Psoas muscle (tissue), 8 donors: Measurements from ENCODE around the gene VCL. TPM values are rescaled to one million over a fixed set of nuclear protein-coding genes. Genes with fewer than 3 reads are reported as not detected.

Source experiments
- ATAC-seq, 4 donors: fragments of 200-7000 bp; cut with Tn5 transposase; one replicate each; pipeline ENCODE4 v1.9.1; 2020; ENCODE audit warnings: moderate library complexity in 3 of 4, mild to moderate bottlenecking in 2 of 4
- DNase-seq, 2 donors: peaks; one replicate each; pipeline ENCODE4 v3.0.0-alpha.2; 2020
- H3K27ac ChIP-seq: fragments of 200-600 bp; one replicate; pipeline ENCODE4 v1.8.0; 2022
- H3K27me3 ChIP-seq, 3 donors: fragments of 200-600 bp in 1 of 3; one replicate each; pipeline versions ENCODE4 v1.6.1 to v1.8.0; 2013 to 2022; ENCODE audit warnings: low read length in 2 of 3, mild to moderate bottlenecking in 2 of 3, moderate library complexity in 1 of 3; ENCODE audit not compliant: insufficient read depth in 3 of 3
- H3K36me3 ChIP-seq, 2 donors: fragments of 200-600 bp in 1 of 2; one replicate each; pipeline versions ENCODE4 v1.6.1 to v1.8.0; 2013 to 2022; ENCODE audit warnings: low read depth in 1 of 2, mild to moderate bottlenecking in 1 of 2, moderate library complexity in 1 of 2; ENCODE audit not compliant: insufficient read depth in 1 of 2
- H3K4me1 ChIP-seq: fragments of 200-600 bp; one replicate; pipeline ENCODE4 v1.8.0; 2022
- H3K4me3 ChIP-seq: fragments of 200-600 bp; one replicate; pipeline ENCODE4 v1.8.0; 2022; ENCODE audit warnings: mild to moderate bottlenecking
- H3K9me3 ChIP-seq: fragments of 200-600 bp; one replicate; pipeline ENCODE4 v1.8.0; 2022
- WGBS, 3 donors: extraction: QIAGEN DNeasy Blood & Tissue Kit; methylation state at CpG; one replicate each; pipeline versions ENCODE4 v1.1.6 to v1.1.7; 2013; 5-methylcytosine and 5-hydroxymethylcytosine counted together
- intact Hi-C, 2 donors: fragments of 100-400 bp; cut with DNase I; formaldehyde crosslinking; loops; one replicate each; pipeline versions ENCODE4 v1.11.0 to v1.14.2; 2022
- polyA plus RNA-seq, 3 donors: library from polyadenylated mRNA; stranded (reverse); fragments of 200-250 nt; gene quantifications; one replicate each; pipeline ENCODE4 v1.2.3, GENCODE V29; 2013
- total RNA-seq, 4 donors: library from RNA; stranded (reverse); fragmentation: NEBNext Ultra II Directional in 2 of 4; extraction: Animal tissue kit (Norgen Biotek cat#: 25700) in 2 of 4; gene quantifications; one replicate each; pipeline versions ENCODE4 v1.2.1 to v1.2.4, GENCODE V29; 2021 to 2023
- TF ChIP-seq, protein P1 (sequence below): fragments of 200-600 bp; IDR thresholded peaks from one replicate; pipeline ENCODE4 v1.8.0; 2022; ENCODE audit warnings: antibody characterized with exemption
- donor health status: healthy with polysubstance abuse.
- donor health status: DM: no; HTN: no; CAD: no; lungs with moderate emphysema.
- donor health status: Bipolar disorder and iron deficiency.
- donor health status: healthy.
- donor health status: DM: yes; HTN: yes; CAD: no.
- donor health status: DM: no; HTN: no; CAD: no.
- donor health status: DM: no; HTN: no; CAD: no.
- donor health status: DM: yes; HTN: yes; CAD: no.

Gene VCL
- total and polyA plus RNA-seq, 7 donors: 54.5 to 426 (median 93.2) TPM

DNA sequence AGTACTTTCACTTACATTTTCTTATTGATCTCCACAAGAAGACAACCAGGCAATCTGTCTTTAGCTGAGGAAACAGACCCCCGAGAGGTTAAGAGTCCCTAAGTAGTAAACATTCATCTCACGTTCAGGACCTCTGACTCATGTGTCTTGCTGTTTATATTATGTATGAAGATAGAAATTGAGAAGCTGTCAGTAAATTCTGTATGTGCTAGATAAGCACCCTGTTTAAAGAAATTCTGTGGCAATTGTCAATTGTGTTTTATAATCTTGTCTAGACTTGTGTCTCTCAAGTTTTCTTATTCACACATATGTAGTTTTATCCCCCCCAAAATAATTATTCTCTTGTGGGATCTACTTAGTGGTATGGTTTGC, 167.6 kb downstream of the VCL start:
- H3K4me1 ChIP-seq: peaks cover 15% of the 10 kb centered on the region
- WGBS, 3 donors: 68 to 70% (median 68%) methylated on average over 2 of the region's 2 CpGs
- no peaks in the 10 kb centered on the region for H3K27me3 ChIP-seq
- TF ChIP-seq, protein P1, sequence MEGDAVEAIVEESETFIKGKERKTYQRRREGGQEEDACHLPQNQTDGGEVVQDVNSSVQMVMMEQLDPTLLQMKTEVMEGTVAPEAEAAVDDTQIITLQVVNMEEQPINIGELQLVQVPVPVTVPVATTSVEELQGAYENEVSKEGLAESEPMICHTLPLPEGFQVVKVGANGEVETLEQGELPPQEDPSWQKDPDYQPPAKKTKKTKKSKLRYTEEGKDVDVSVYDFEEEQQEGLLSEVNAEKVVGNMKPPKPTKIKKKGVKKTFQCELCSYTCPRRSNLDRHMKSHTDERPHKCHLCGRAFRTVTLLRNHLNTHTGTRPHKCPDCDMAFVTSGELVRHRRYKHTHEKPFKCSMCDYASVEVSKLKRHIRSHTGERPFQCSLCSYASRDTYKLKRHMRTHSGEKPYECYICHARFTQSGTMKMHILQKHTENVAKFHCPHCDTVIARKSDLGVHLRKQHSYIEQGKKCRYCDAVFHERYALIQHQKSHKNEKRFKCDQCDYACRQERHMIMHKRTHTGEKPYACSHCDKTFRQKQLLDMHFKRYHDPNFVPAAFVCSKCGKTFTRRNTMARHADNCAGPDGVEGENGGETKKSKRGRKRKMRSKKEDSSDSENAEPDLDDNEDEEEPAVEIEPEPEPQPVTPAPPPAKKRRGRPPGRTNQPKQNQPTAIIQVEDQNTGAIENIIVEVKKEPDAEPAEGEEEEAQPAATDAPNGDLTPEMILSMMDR: no peak
- H3K4me3 ChIP-seq: no peak overlapping the region
- peak in 1 of 4 donors; percentile 32 for ATAC-seq
- no peaks in the 10 kb centered on the region for H3K9me3 ChIP-seq
- intact Hi-C loops: no loop called here
- no peaks in the 10 kb centered on the region for H3K36me3 ChIP-seq
- H3K27ac ChIP-seq: no peak overlapping the region
- no peak for DNase-seq

DNA sequence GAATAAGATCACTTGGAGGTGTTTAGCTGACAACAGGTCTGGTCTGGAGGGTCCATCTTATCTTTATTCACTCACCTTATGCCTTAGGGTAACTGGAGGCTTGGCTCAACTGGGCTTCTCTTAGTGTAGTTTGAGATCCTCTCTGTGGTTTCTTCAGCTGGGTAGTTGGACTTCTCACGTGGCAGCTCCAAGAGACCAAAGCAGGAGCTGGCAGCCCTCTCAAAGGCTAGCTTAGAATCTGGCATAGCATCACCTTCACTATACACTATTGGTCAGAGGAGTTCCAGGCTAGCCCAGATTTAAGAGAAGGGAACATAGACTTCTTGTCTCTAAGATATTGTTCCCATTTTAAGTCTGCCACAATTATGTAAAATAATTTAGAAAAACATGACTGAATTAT, 169.5 kb downstream of the VCL start:
- Histone ChIP-seq H3K9me3 (no peaks in the 10 kb centered on the region), H3K27me3 (no peaks in the 10 kb centered on the region), H3K36me3 (no peaks in the 10 kb centered on the region), H3K27ac (no peak overlapping the region), H3K4me3 (no peak overlapping the region), H3K4me1 (peaks cover 15% of the 10 kb centered on the region)
- intact Hi-C loops: no loop called here
- DNase-seq: no peak
- TF ChIP-seq, protein P1: no peak
- 22 to 24% (median 24%) methylated on average over 1 of the region's 1 CpG for WGBS, 3 donors
- peak; percentile 35 to 71 (median 54) for ATAC-seq

Other genes starting within 250 kb of the VCL start
- gene CHCHD1, start 216.1 kb upstream of the VCL start, total RNA-seq: 10 to 100 TPM; 19.9 to 30.9 (median 21.9) TPM
- 10 to 100 TPM; 66.9 to 98.7 (median 94.3) TPM for gene CHCHD1, start 216.1 kb upstream of the VCL start, polyA plus RNA-seq
- gene ZSWIM8, start 212.5 kb upstream of the VCL start, total RNA-seq: 10 to 100 TPM; 57.0 to 65.1 (median 58.7) TPM
- 10 to 100 TPM; 40.5 to 68.3 (median 54.4) TPM for gene ZSWIM8, start 212.5 kb upstream of the VCL start, polyA plus RNA-seq
- gene NDST2, start 186.5 kb upstream of the VCL start, total RNA-seq: 10 to 100 TPM in 3 of 4 donors, 1 to 10 TPM in 1; 9.4 to 14.5 (median 12.0) TPM
- 1 to 10 TPM; 4.5 to 8.6 (median 7.8) TPM for gene NDST2, start 186.5 kb upstream of the VCL start, polyA plus RNA-seq
- 10 to 100 TPM; 34.2 to 60.3 (median 50.8) TPM for gene CAMK2G, start 123.6 kb upstream of the VCL start, total RNA-seq
- gene CAMK2G, start 123.6 kb upstream of the VCL start, polyA plus RNA-seq: 10 to 100 TPM; 15.8 to 58.5 (median 34.4) TPM
- gene PLAU, start 87.0 kb upstream of the VCL start, total RNA-seq: 10 to 100 TPM in 2 of 4 donors, 1 to 10 TPM in 2; 5.0 to 18.2 (median 10.6) TPM
- gene PLAU, start 87.0 kb upstream of the VCL start, polyA plus RNA-seq: 1 to 10 TPM; 3.8 to 7.6 (median 7.1) TPM
- gene AP3M1, start 152.7 kb downstream of the VCL start, total RNA-seq: 10 to 100 TPM; 19.6 to 25.6 (median 20.9) TPM
- 10 to 100 TPM in 2 of 3 donors, 1 to 10 TPM in 1; 9.5 to 26.9 (median 14.5) TPM for gene AP3M1, start 152.7 kb downstream of the VCL start, polyA plus RNA-seq
- 10 to 100 TPM; 19.3 to 32.3 (median 25.6) TPM for gene ADK, start 153.1 kb downstream of the VCL start, total RNA-seq
- gene ADK, start 153.1 kb downstream of the VCL start, polyA plus RNA-seq: 10 to 100 TPM; 17.8 to 28.6 (median 22.0) TPM